ENCODE data around the gene MED20. TPM values are rescaled to one million over a fixed set of nuclear protein-coding genes. Genes with fewer than 3 reads are reported as not detected.

Gene MED20
- total and polyA plus RNA-seq, 2 donors (not counting 3 experiments of a cell fraction or from before 2014, with no cell fraction given): 30.4 to 37.8 TPM

GRCh38 chr6:41970436-41970846 is 49.5 kb upstream of the MED20 start:
- H3K27ac ChIP-seq (ENCODE audit: insufficient read depth, low read depth, low read length): no peak overlapping the region
- dilution Hi-C loops (cut with MboI; ENCODE audit: extremely low pct_ligation_motif_present, low sequenced_read_pairs) (no loop called here), intact Hi-C loops (cut with micrococcal nuclease) (no loop called here)
- no peaks in the 10 kb centered on the region for H3K36me3 ChIP-seq (ENCODE audit: control insufficient read depth in 2 of 2, extremely low read depth in 1 of 2, insufficient read depth in 2 of 2, low read length in 2 of 2)
- H3K9ac ChIP-seq (replicated peaks; ENCODE audit: extremely low read depth, insufficient read depth, low read length): no peak overlapping the region
- no peaks in the 10 kb centered on the region for H3K9me1 ChIP-seq (replicated peaks; ENCODE audit: control insufficient read depth, extremely low read depth, insufficient read depth, low read length)
- POLR2A ChIA-PET: no interaction called here
- no TSS peak for BruUV-seq (replicated peaks)
- no peaks in the 10 kb centered on the region for H3K27me3 ChIP-seq (ENCODE audit: control insufficient read depth in 2 of 2, insufficient read depth in 2 of 2, low read length in 2 of 2)
- FAIRE-seq (peak; percentile 62), DNase-seq (ENCODE audit: low read depth, low spot score) (peak; percentile 16)
- TF ChIP-seq EZH2 (IDR thresholded peaks at IDR 0.05; ENCODE audit: borderline replicate concordance, low read depth, low read length, severe bottlenecking) (no peak), POLR2A (IDR thresholded peaks at IDR 0.05; ENCODE audit: low read depth, low read length) (no peak), POLR2AphosphoS5 (IDR thresholded peaks at IDR 0.05; ENCODE audit: insufficient read depth, low read depth, low read length) (no peak), MAX (IDR thresholded peaks at IDR 0.05; ENCODE audit: insufficient read depth, insufficient read length) (no peak), FOS (IDR thresholded peaks at IDR 0.05; ENCODE audit: borderline replicate concordance, insufficient read depth, low read length) (no peak), MYC (IDR thresholded peaks at IDR 0.05; ENCODE audit: low read depth, low read length) (no peak), GATA2 (IDR thresholded peaks at IDR 0.05; ENCODE audit: insufficient read depth, insufficient read length, low read depth, low read length) (no peak), JUN (IDR thresholded peaks at IDR 0.05; ENCODE audit: borderline replicate concordance, insufficient read depth, insufficient read length, low read depth) (no peak)
- TF ChIP-seq, protein P1, sequence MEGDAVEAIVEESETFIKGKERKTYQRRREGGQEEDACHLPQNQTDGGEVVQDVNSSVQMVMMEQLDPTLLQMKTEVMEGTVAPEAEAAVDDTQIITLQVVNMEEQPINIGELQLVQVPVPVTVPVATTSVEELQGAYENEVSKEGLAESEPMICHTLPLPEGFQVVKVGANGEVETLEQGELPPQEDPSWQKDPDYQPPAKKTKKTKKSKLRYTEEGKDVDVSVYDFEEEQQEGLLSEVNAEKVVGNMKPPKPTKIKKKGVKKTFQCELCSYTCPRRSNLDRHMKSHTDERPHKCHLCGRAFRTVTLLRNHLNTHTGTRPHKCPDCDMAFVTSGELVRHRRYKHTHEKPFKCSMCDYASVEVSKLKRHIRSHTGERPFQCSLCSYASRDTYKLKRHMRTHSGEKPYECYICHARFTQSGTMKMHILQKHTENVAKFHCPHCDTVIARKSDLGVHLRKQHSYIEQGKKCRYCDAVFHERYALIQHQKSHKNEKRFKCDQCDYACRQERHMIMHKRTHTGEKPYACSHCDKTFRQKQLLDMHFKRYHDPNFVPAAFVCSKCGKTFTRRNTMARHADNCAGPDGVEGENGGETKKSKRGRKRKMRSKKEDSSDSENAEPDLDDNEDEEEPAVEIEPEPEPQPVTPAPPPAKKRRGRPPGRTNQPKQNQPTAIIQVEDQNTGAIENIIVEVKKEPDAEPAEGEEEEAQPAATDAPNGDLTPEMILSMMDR (IDR thresholded peaks at IDR 0.05; ENCODE audit: extremely low read depth in 1 of 2, insufficient read depth in 1 of 2, low read depth in 1 of 2, low read length in 2 of 2): no peak
- H4K20me1 ChIP-seq (replicated peaks; ENCODE audit: control insufficient read depth, extremely low read depth, insufficient read depth, low read length): no peaks in the 10 kb centered on the region
- H3K79me2 ChIP-seq (ENCODE audit: control insufficient read depth, insufficient read depth, low read length): no peaks in the 10 kb centered on the region
- CTCF ChIA-PET: no interaction called here
- no peaks in the 10 kb centered on the region for H3K9me3 ChIP-seq (replicated peaks; ENCODE audit: control insufficient read depth, insufficient read depth, low read length)
- H3K4me3 ChIP-seq (replicated peaks in 1 of 3; ENCODE audit: insufficient read depth in 1 of 3, low read depth in 1 of 3, low read length in 3 of 3): no peak overlapping the region
- H2AFZ ChIP-seq (ENCODE audit: low read depth, low read length): peak overlapping the region; percentile 54
- H3K4me1 ChIP-seq (ENCODE audit: control insufficient read depth, extremely low read depth, insufficient read depth, low read length): peaks cover 34% of the 10 kb centered on the region
- H3K4me2 ChIP-seq (ENCODE audit: insufficient read depth, low read length): peak overlapping the region; percentile 24

All from endothelial cell of umbilical vein (primary cell).